NB4 (cell line): Measurements from ENCODE around the gene DUSP22.

Experiments used
- POLR2A ChIP-seq: IDR thresholded peaks from 2 replicates; pipeline ENCODE4 v1.6.1; 2011; ENCODE audit warnings: mild to moderate bottlenecking; ENCODE audit not compliant: insufficient read length; ENCODE audit errors: extremely low read depth
- TF ChIP-seq, protein P1 (sequence below): IDR thresholded peaks from one replicate; pipeline ENCODE4 v1.5.1; 2012; ENCODE audit warnings: low read depth, low read length
- TF ChIP-seq, protein P2 (sequence below): IDR thresholded peaks from 2 replicates; pipeline ENCODE4 v1.6.1; 2011; ENCODE audit warnings: low read depth, low read length

DNA sequence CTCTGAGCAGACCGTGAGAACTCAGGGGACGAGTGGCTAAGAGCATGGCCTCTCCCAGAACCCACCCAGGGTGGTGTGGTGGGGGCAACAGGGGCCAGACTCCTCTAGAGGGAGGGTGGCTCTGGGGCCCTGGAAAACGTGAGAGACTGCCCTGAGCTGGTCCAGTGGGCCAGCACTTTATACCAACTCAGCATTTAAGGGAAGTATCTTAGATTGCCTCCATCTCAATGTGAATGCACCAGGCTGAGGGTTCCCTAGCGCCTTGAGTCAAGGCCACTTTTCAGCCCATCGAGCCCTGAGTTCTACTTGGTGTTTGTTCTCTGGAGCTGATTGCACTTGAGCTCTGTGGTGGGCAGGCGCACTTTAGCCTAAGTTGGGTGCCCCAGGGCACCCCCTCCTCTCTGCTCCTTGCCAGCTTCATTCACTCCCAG lies 57.2 kb downstream of the DUSP22 start:
- TF ChIP-seq, protein P1, sequence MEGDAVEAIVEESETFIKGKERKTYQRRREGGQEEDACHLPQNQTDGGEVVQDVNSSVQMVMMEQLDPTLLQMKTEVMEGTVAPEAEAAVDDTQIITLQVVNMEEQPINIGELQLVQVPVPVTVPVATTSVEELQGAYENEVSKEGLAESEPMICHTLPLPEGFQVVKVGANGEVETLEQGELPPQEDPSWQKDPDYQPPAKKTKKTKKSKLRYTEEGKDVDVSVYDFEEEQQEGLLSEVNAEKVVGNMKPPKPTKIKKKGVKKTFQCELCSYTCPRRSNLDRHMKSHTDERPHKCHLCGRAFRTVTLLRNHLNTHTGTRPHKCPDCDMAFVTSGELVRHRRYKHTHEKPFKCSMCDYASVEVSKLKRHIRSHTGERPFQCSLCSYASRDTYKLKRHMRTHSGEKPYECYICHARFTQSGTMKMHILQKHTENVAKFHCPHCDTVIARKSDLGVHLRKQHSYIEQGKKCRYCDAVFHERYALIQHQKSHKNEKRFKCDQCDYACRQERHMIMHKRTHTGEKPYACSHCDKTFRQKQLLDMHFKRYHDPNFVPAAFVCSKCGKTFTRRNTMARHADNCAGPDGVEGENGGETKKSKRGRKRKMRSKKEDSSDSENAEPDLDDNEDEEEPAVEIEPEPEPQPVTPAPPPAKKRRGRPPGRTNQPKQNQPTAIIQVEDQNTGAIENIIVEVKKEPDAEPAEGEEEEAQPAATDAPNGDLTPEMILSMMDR, result no peak
- no peak for TF ChIP-seq POLR2A
- TF ChIP-seq, protein P2, sequence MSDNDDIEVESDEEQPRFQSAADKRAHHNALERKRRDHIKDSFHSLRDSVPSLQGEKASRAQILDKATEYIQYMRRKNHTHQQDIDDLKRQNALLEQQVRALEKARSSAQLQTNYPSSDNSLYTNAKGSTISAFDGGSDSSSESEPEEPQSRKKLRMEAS, result no peak
